Measurements from ENCODE around the gene KIF26B.

Gene KIF26B

GRCh38 chr1:245209658-245210435 is 55.1 kb downstream of the KIF26B start:
- DNase-seq (ENCODE audit: low read depth): no peak

DNA sequence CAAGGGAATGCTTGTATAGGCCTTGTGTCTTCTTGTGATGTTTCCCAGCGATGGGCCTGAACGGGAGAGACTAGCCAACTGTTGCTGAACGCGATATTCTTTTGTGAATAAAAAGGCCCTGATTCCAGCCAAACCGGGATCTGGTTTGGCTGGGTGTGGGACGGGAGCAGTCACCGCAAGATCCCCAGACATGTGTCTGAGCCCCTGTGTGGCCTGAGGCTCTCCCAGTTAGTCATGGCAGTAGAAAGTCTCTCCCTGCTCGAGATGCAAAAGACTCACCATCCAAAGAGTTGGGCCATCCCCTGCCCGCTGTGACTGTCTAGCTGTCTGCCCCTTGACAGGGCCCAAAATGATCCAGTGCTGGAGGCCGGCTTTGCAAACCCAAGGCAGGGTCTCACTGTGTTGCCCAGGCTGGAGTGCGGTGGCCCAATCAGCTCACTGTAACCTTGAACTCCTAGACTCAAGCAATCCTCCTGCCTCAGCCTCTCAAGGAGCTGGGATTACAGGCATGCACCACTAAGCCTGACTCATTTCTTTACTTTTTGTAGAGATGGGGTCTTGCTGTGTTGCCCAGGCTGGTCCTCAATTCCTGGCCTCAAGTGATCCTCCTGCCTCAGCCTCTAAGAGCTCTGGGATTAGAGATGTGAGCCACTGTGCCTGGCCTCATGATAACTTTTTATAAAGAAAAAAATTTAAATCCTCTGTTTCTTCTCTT is 56.4 kb downstream of the KIF26B start:
- DNase-seq (ENCODE audit: low read depth): no peak

GRCh38 chr1:245211761-245212160 is 57.0 kb downstream of the KIF26B start:
- DNase-seq (ENCODE audit: low read depth): no peak

GRCh38 chr1:245212221-245212710 is 57.5 kb downstream of the KIF26B start:
- DNase-seq (ENCODE audit: low read depth): no peak

DNA sequence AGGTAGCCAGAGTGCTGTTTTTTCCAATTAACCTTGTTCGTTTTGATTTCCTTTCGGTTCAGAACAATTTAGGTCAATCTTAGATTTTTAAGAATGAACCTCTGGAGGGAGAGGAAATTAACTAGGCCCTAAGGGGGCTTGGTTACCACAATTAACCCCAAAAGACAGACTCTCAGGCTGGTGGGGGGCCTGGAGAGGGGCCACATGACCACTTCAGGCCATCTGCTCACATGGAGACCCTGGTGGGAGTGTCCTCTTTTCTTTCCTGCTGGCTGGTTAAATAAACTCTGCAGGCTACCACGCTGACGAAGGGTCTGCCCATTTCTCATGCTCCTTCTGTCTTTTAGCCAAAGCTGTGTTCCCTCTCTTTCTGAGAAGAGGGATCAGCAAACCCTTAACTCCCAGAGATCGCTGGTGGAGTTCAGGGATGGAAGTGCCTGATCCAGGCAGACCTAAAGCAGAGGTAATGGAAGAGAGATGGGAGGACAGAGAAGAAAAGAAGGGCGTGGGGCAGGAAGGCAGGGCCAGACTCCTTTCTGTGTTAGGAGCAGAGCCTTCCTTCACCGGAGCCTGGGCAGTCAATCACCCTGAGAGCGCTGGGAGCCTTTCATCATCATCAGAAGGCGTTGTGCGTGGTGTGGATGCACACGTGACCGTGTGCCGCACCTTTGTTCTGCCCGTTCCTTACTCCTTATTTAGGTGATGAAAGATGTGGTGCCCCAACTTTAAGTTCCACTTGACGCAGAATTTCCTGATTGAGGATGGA is 58.5 kb downstream of the KIF26B start:
- DNase-seq (ENCODE audit: low read depth): no peak

- no peak for DNase-seq (ENCODE audit: low read depth)
Measured at GRCh38 chr1:245215071-245215470, 60.3 kb downstream of the KIF26B start.

GRCh38 chr1:245216366-245217115 is 61.8 kb downstream of the KIF26B start:
- no peak for DNase-seq (ENCODE audit: low read depth)

- no peak for DNase-seq (ENCODE audit: low read depth)
Measured at GRCh38 chr1:245217853-245218608, 63.2 kb downstream of the KIF26B start.

- no peak for DNase-seq (ENCODE audit: low read depth)
Measured at GRCh38 chr1:245220381-245220985, 65.7 kb downstream of the KIF26B start.

GRCh38 chr1:245221805-245222204 is 67.0 kb downstream of the KIF26B start:
- DNase-seq (ENCODE audit: low read depth): no peak

GRCh38 chr1:245222931-245223595 is 68.3 kb downstream of the KIF26B start:
- DNase-seq (ENCODE audit: low read depth): no peak

DNA sequence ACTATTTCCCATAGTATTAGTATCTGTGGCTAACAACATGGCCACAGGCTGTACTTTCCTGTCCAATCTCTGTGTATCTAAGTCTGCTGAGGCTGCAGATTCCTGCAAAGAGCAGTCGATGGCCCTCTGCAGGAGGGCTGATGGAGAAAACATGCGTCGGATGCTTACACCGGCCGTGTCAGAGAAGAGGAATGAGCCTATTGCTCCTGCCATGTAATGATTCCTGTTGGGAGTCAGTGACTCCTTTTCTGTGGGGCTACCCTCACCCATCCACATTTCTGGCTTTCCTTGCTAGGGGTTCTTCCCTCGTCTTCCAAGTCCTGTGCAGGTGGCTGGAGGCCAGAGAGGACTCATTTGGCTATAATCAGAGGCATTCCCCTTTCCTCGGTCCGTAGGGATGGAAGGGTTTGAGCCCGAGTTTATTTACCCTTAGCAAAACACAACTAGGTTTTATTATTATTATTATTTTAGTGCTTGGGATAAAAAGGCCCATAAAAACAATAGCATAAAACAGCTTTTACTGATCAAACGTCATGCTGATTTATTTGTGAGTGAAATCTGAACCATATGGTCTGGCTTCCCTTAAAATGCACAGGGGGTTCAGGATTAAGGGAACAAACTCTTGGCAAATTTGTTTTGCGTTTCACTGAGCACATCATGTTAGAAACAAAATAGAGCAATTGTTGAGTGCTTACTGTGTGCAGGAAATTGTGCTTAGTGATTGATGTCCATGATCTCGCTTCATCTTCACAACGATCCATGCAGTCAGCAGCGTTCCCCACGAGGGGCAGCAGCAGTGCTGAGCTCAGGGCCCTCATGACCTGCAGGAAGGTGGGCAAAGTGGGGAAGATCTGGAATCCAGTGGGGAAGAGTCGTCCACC is 70.8 kb downstream of the KIF26B start:
- no peak for DNase-seq (ENCODE audit: low read depth)

- no peak for DNase-seq (ENCODE audit: low read depth)
Measured at GRCh38 chr1:245226203-245226499, 71.4 kb downstream of the KIF26B start.

- no peak for DNase-seq (ENCODE audit: low read depth)
Measured at GRCh38 chr1:245229051-245229450, 74.3 kb downstream of the KIF26B start.

GRCh38 chr1:245232931-245233330 is 78.1 kb downstream of the KIF26B start:
- DNase-seq (ENCODE audit: low read depth): no peak

- no peak for DNase-seq (ENCODE audit: low read depth)
Measured at GRCh38 chr1:245234217-245235081, 79.7 kb downstream of the KIF26B start.

- DNase-seq (ENCODE audit: low read depth): no peak
Measured at GRCh38 chr1:245235156-245235555, 80.4 kb downstream of the KIF26B start.

- no peak for DNase-seq (ENCODE audit: low read depth)
Measured at GRCh38 chr1:245240648-245241165, 85.9 kb downstream of the KIF26B start.

Data from activated T-cell treated with anti-CD3 and anti-CD28 coated beads for 48 hours (primary cell).